HG02610 (cell line): ENCODE measurements around the gene C1QTNF4.

Source experiments
- ATAC-seq: cut with Tn5 transposase; IDR thresholded peaks from one replicate; pipeline ENCODE4 v1.9.1; 2021; ENCODE audit warnings: mild to moderate bottlenecking, moderate library complexity; ENCODE audit not compliant: unreplicated experiment

C1QTNF4 gene

GRCh38 chr11:47593492-47593933 lies 698 bp downstream of the C1QTNF4 start:
- no peak for ATAC-seq

- ATAC-seq, result no peak
These were observed 1.2 kb downstream of the C1QTNF4 start for GRCh38 chr11:47592970-47593369.

GRCh38 chr11:47592251-47592650 lies 2.0 kb downstream of the C1QTNF4 start:
- no peak for ATAC-seq

- peak; percentile 45 for ATAC-seq
These were observed 2.4 kb downstream of the C1QTNF4 start for GRCh38 chr11:47591764-47592163.

- no peak for ATAC-seq
These were observed 4.0 kb downstream of the C1QTNF4 start for GRCh38 chr11:47589977-47590861.

GRCh38 chr11:47589584-47589976 lies 4.6 kb downstream of the C1QTNF4 start:
- no peak for ATAC-seq

GRCh38 chr11:47589118-47589517 lies 5.1 kb downstream of the C1QTNF4 start:
- ATAC-seq, result no peak

GRCh38 chr11:47587723-47588326 lies 6.4 kb downstream of the C1QTNF4 start:
- no peak for ATAC-seq

- no peak for ATAC-seq
These were observed 7.0 kb downstream of the C1QTNF4 start for GRCh38 chr11:47587039-47587716.

- ATAC-seq, result no peak
These were observed 7.9 kb downstream of the C1QTNF4 start, which contains the start of gene FAM180B for GRCh38 chr11:47586098-47586855. FAM180B (plus strand) TSS chr11:47586678; CDS start chr11:47586769, 91 bp downstream.

- ATAC-seq, result no peak
These were observed 10.4 kb downstream of the C1QTNF4 start for GRCh38 chr11:47583844-47584243.

- peak; percentile 92 for ATAC-seq
These were observed 15.4 kb downstream of the C1QTNF4 start, which contains the start of the genes KBTBD4 and NDUFS3 for GRCh38 chr11:47578524-47579494. KBTBD4 (minus strand) TSS chr11:47578970; CDS start chr11:47578951, 19 bp downstream. NDUFS3 (plus strand) TSS chr11:47579074; CDS start chr11:47579092, 18 bp downstream.

GRCh38 chr11:47577460-47578041 lies 16.7 kb downstream of the C1QTNF4 start:
- ATAC-seq, result no peak

GRCh38 chr11:47573321-47573720 lies 20.9 kb downstream of the C1QTNF4 start:
- ATAC-seq, result no peak

- no peak for ATAC-seq
These were observed 21.4 kb downstream of the C1QTNF4 start for GRCh38 chr11:47572715-47573255.

GRCh38 chr11:47571895-47572294 lies 22.3 kb downstream of the C1QTNF4 start:
- no peak for ATAC-seq

- ATAC-seq, result no peak
These were observed 22.9 kb downstream of the C1QTNF4 start for GRCh38 chr11:47571357-47571729.

GRCh38 chr11:47570651-47571356 lies 23.4 kb downstream of the C1QTNF4 start:
- no peak for ATAC-seq
